HAP-1 (cell line): ENCODE measurements around the gene LMNTD2.
A peak's percentile ranks its signal among the peaks of the same experiment; 100 is the strongest.
"Not testable (repeated sequence)": the region's sequence is repeated elsewhere in the genome, so short reads cannot be mapped to it uniquely, and the experiment has no call there.

Experiments used
- DNase-seq, 2 experiments: peaks; one replicate each; pipeline ENCODE4 v3.0.0-alpha.2; 2016 to 2020; ENCODE audit warnings: low spot score in 2 of 2
- H3K27me3 ChIP-seq: fragments of 250-450 bp; sonication (Bioruptor Pico); 2 replicates; pipeline ENCODE4 v1.5.1; 2020; ENCODE audit warnings: low read depth, mild to moderate bottlenecking, moderate library complexity
- H3K36me3 ChIP-seq: fragments of 250-450 bp; sonication (Bioruptor Pico); replicated peaks from 2 replicates; pipeline ENCODE4 v1.5.1; 2020; ENCODE audit warnings: mild to moderate bottlenecking
- H3K4me1 ChIP-seq: fragments of 250-450 bp; sonication (Bioruptor Pico); 2 replicates; pipeline ENCODE4 v1.5.1; 2020; ENCODE audit warnings: mild to moderate bottlenecking
- H3K4me3 ChIP-seq: fragments of 250-450 bp; sonication (Bioruptor Pico); 2 replicates; pipeline ENCODE4 v1.5.1; 2020; ENCODE audit warnings: mild to moderate bottlenecking, moderate library complexity
- H3K9me3 ChIP-seq: fragments of 250-450 bp; sonication (Bioruptor Pico); 2 replicates; pipeline ENCODE4 v1.5.1; 2020; ENCODE audit warnings: mild to moderate bottlenecking, moderate library complexity
- in situ Hi-C: fragments of 300-500 bp; cut with MboI; formaldehyde crosslinking; loops from 3 replicates; pipeline ENCODE4 v1.14.3; 2020; ENCODE audit warnings: low sequenced_read_pairs, inconsistent platforms, mixed read lengths

The LMNTD2 gene

GRCh38 chr11:520428-521176 is 39.9 kb downstream of the LMNTD2 start:
- Histone ChIP-seq H3K4me3 (no peak overlapping the region), H3K4me1 (peaks cover 5% of the 10 kb centered on the region; the same call in 1 of the 2 replicates), H3K27me3 (no peaks in the 10 kb centered on the region), H3K9me3 (peaks cover 7% of the 10 kb centered on the region), H3K36me3 (no peaks in the 10 kb centered on the region)
- DNase-seq: no peak
- in situ Hi-C loops: no loop called here

GRCh38 chr11:518463-519202 is 41.9 kb downstream of the LMNTD2 start:
- in situ Hi-C loops: no loop called here
- Histone ChIP-seq H3K4me1 (peaks cover 5% of the 10 kb centered on the region; the same call in 1 of the 2 replicates), H3K9me3 (peaks cover 7% of the 10 kb centered on the region), H3K27me3 (no peaks in the 10 kb centered on the region), H3K36me3 (no peaks in the 10 kb centered on the region; the same call in 1 of the 2 replicates), H3K4me3 (no peak overlapping the region)
- peak; percentile 51 to 84 for DNase-seq

DNA sequence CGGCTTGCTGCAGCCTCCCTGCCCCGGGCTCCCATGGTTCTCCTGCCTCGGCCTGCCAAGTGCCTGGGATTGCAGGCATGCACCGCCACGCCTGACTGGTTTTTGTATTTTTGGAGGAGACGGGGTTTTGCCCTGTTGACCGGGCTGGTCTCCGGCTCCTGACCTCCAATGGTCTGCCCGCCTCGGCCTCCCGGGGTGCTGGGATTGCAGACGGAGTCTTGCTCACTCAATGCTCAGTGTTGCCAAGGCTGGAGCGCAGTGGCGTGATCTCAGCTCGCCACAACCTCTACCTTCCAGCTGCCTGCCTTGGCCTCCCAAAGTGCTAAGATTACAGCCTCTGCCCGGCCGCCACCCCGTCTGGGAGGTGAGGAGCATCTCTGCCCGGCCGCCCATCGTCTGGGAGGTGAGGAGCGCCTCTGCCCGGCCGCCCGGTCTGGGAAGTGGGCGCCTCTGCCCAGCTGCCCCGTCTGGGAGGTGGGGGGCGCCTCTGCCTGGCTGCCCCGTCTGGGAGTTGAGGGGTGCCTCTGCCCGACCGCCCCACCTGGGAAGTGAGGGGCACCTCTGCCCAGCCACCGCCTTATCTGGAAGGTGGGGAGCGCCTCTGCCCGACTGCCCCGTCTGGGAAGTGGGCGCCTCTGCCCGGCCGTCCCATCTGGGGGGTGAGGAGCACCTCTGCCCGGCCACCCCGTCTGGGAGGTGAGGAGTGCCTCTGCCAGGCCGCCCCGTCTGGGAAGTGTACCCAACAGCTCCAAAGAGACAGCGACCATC is 43.4 kb downstream of the LMNTD2 start:
- H3K4me1 ChIP-seq, H3K9me3 ChIP-seq, H3K36me3 ChIP-seq, H3K27me3 ChIP-seq, DNase-seq, H3K4me3 ChIP-seq, in situ Hi-C loops: not testable (repeated sequence)

DNA sequence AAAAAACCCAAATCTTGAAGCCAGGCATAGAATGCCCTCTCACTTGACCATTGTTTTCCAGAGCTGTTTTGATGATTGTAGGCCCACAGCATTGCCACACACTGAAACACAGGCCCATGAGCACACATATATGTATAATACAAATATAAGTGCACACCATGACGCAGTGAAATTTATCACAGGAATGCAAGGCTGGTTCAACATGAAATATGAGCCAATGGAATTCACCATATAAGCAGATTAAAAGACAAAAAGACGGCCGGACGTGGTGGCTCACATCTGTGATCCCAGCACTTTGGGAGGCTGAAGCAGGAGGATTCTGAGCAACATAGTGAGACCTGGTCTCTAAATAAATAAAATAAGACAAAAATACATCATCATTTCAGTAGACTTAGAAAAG is 44.1 kb downstream of the LMNTD2 start:
- in situ Hi-C loops: no loop called here

GRCh38 chr11:515131-515530 is 45.4 kb downstream of the LMNTD2 start:
- no peak for DNase-seq
- Histone ChIP-seq H3K36me3 (no peaks in the 10 kb centered on the region; the same call in 1 of the 2 replicates), H3K9me3 (peaks cover 7% of the 10 kb centered on the region), H3K4me3 (no peak overlapping the region), H3K27me3 (no peaks in the 10 kb centered on the region), H3K4me1 (peaks cover 5% of the 10 kb centered on the region; the same call in 1 of the 2 replicates)
- in situ Hi-C loops: no loop called here

More for the DNA sequence above, 44.1 kb downstream of the LMNTD2 start:
- H3K36me3 ChIP-seq: no peaks in the 10 kb centered on the region; the same call in 1 of the 2 replicates
- no peak for DNase-seq
- H3K9me3 ChIP-seq: peaks cover 7% of the 10 kb centered on the region
- no peaks in the 10 kb centered on the region for H3K27me3 ChIP-seq
- H3K4me1 ChIP-seq: peaks cover 5% of the 10 kb centered on the region; the same call in 1 of the 2 replicates
- no peak overlapping the region for H3K4me3 ChIP-seq

GRCh38 chr11:514606-515005 is 45.9 kb downstream of the LMNTD2 start:
- no peak for DNase-seq
- Histone ChIP-seq H3K36me3 (no peaks in the 10 kb centered on the region; the same call in 1 of the 2 replicates), H3K27me3 (no peaks in the 10 kb centered on the region), H3K4me3 (no peak overlapping the region), H3K4me1 (peaks cover 5% of the 10 kb centered on the region; the same call in 1 of the 2 replicates), H3K9me3 (peaks cover 7% of the 10 kb centered on the region)
- in situ Hi-C loops: no loop called here

- H3K27me3 ChIP-seq: no peaks in the 10 kb centered on the region
- H3K36me3 ChIP-seq: peaks cover 8% of the 10 kb centered on the region
- H3K4me1 ChIP-seq: no peaks in the 10 kb centered on the region
- peaks cover 7% of the 10 kb centered on the region for H3K9me3 ChIP-seq
- in situ Hi-C loops: no loop called here
- DNase-seq: no peak
- H3K4me3 ChIP-seq: no peak overlapping the region
Measured at GRCh38 chr11:512761-513595, 47.6 kb downstream of the LMNTD2 start.

DNA sequence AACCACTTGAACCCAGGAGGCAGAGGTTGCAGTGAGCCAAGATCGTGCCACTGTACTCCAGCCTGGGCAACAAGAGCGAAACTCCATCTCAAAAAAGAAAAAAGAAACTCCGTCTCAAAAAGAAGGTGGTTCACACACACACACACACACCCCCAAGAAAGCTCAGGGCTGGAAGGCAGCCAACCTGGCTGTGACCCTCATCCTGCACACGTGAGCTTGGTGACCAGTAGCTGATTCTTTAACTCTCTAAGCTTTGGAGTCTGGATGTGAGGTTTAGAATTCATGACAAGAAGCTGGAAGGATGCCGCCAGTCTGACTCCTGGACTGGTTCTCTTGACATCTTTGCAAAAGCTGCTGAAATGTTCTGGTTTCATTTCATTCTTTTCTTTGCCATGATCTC is 51.6 kb downstream of the LMNTD2 start:
- H3K27me3 ChIP-seq: no peaks in the 10 kb centered on the region
- no peak for DNase-seq
- no peaks in the 10 kb centered on the region; the same call in 1 of the 2 replicates for H3K4me1 ChIP-seq
- H3K36me3 ChIP-seq: peaks cover 8% of the 10 kb centered on the region
- in situ Hi-C loops: no loop called here
- H3K4me3 ChIP-seq: no peak overlapping the region
- no peaks in the 10 kb centered on the region for H3K9me3 ChIP-seq

DNA sequence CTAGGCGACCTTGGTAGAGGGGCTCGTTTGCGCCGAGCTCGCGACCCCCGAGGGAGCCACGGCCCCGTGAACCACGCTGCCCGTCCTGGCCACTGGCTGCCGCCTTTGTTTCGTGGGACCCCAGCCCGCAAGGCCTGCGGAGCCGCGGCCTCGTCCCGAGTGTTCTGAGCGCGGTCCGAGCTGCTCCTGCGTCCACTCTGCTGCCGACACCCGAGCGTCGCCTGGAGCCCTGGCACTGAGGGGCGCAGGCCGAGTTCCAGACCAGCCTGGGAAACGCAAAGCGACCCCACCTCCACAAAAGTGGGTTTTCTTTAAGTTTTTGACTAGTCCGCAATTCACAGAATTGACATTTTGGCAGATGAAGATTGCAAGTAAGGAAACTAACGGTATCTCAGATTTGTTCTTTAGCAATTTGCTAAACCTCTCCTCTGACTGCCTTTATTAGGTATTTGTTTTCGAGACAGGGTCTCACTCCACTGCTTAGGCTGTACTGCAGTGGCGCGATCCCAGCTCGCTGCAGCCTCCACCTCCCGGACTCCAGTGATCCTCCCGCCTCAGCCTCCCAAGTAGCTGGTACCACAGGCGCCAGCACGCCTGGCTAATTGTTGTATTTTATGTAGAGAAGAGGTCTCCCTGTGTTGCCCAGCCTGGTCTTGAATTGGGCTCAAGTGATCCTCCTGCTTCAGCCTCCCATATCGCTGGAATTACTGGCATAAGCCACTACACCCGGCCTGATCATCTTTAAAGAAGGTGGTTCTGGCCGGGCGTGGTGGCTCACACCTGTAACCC is 52.6 kb downstream of the LMNTD2 start:
- H3K4me3 ChIP-seq: peak overlapping the region; percentile 82
- in situ Hi-C loops: no loop called here

GRCh38 chr11:506995-507726 is 53.4 kb downstream of the LMNTD2 start, which contains the start of gene RNH1:
TSS of gene RNH1 (minus strand) at chr11:507242. CDS start at chr11:502162, 5,080 bp downstream.
- H3K4me3 ChIP-seq: peak within 1 kb of the TSS; percentile 82
- H3K4me1 ChIP-seq: no peaks in the 10 kb centered on the region; the same call in 1 of the 2 replicates
- H3K9me3 ChIP-seq: no peaks in the 10 kb centered on the region
- DNase-seq: peak; percentile 88 to 99
- H3K27me3 ChIP-seq: no peaks in the 10 kb centered on the region
- peaks cover 8% of the 10 kb centered on the region for H3K36me3 ChIP-seq
- in situ Hi-C loops: no loop called here

More for the DNA sequence above, 52.6 kb downstream of the LMNTD2 start:
- Histone ChIP-seq H3K36me3 (peaks cover 8% of the 10 kb centered on the region), H3K9me3 (no peaks in the 10 kb centered on the region), H3K4me1 (no peaks in the 10 kb centered on the region; the same call in 1 of the 2 replicates), H3K27me3 (no peaks in the 10 kb centered on the region)
- peak in 1 of 2 experiments; percentile 9 for DNase-seq

GRCh38 chr11:506238-506994 is 54.1 kb downstream of the LMNTD2 start:
- Histone ChIP-seq H3K36me3 (peaks cover 15% of the 10 kb centered on the region), H3K4me3 (peak overlapping the region; percentile 82), H3K27me3 (no peaks in the 10 kb centered on the region), H3K4me1 (no peaks in the 10 kb centered on the region; the same call in 1 of the 2 replicates), H3K9me3 (no peaks in the 10 kb centered on the region)
- in situ Hi-C loops: no loop called here
- DNase-seq: peak; percentile 92 to 98
